ENCODE measurements around the gene OLIG1.

Gene OLIG1, protein sequence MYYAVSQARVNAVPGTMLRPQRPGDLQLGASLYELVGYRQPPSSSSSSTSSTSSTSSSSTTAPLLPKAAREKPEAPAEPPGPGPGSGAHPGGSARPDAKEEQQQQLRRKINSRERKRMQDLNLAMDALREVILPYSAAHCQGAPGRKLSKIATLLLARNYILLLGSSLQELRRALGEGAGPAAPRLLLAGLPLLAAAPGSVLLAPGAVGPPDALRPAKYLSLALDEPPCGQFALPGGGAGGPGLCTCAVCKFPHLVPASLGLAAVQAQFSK

DNA sequence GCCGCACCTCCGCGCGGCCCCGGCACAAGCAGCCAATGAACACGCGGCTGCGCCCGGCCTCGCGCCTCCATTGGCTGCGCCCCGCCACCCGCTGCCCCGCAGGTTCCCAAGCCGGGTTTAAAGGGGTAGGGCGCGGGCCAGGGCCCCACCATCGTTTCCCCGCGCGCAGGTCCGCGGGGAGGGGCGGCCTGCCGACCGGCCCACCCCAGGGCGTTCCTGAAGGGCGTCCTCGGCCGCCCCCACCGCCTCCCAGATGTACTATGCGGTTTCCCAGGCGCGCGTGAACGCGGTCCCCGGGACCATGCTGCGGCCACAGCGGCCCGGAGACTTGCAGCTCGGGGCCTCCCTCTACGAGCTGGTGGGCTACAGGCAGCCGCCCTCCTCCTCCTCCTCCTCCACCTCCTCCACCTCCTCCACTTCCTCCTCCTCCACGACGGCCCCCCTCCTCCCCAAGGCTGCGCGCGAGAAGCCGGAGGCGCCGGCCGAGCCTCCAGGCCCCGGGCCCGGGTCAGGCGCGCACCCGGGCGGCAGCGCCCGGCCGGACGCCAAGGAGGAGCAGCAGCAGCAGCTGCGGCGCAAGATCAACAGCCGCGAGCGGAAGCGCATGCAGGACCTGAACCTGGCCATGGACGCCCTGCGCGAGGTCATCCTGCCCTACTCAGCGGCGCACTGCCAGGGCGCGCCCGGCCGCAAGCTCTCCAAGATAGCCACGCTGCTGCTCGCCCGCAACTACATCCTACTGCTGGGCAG lies at the start of gene OLIG1:
TSS of gene OLIG1 (plus strand) at position 148 of the 750 bp plus-strand sequence. CDS start at position 254, 106 bp downstream.
- peak; percentile 40 for DNase-seq

DNA sequence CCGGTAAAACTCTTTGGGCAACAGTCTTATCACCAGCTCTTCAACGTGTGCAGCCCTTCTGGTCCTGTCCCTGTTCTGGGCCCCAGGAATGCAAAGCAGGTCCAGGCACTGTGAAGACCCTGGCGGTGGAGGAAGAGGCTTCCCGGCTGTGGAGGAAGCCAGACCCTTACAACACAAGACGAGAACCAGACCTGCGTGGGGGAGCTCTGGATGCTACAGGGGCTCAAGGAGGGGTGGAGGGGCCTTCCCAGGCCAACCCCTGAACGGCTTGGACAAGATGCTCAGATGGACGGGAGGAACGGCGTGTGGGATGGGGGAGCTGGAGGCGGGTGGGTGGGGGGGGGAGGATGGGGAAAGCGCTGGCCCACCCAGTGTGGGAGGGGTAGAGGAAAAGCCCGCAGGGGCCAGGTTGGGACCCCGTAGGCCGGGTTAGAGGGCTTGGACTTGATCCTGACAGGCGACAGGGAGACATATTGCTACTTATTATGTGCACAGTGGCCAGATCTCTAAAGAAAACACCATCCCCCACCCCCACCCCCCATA lies 49.3 kb upstream of the OLIG1 start:
- no peak for DNase-seq

DNA sequence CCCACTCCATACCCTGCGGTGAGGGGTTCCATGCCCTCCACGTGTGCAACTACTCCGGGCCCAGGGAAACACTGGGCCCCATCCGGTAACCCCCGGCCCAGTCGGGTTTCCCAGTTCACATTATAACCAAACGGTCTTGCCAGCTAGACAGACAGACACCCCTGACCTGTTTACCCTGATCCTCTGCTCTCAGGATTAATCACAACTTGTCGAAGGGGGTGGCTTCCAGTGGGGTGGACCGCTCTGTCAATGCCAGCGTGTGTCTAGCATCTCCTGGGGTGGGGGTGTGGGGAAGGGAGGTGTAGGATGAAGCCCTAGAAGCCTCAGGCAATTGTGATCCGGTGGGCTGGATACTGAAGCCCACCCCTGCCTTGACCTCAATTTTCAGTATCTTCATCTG lies 48.8 kb upstream of the OLIG1 start:
- no peak for DNase-seq

DNA sequence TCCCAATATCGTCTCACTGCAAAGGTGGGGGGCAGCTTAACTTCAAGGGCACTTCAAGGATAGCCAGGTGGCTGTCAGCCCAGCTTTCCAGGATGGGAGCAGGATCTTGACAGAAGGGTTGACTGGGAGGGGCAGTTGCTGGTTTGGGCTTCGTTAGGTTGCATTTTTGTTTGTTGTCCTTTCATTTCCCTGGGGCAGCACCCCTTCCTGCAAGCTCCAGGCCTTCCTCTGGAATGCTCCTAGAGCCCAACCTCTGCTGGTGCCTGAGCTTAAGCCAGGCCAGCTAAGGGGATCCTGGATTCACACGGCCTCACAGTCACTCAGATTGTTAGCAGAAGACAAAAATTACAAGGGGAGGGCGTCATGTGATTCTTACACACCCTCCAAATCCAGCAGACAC lies 48.3 kb upstream of the OLIG1 start:
- no peak for DNase-seq

DNA sequence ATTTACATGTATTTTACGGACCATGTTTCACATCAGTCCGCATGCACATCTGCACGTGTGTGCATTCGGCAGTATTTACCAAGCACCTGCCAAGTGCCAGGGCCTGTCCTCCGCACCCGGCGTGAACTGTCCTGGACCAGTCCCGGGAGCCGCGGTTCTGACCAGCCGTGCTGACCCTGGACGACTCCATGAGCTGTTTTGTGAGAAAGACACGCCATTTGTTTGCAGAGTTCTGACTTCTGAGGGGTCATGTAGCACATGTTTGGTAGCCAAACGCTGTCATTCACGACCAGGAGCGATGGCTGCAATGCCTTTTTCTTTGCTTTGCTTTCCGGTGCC lies 47.5 kb upstream of the OLIG1 start:
- no peak for DNase-seq

DNA sequence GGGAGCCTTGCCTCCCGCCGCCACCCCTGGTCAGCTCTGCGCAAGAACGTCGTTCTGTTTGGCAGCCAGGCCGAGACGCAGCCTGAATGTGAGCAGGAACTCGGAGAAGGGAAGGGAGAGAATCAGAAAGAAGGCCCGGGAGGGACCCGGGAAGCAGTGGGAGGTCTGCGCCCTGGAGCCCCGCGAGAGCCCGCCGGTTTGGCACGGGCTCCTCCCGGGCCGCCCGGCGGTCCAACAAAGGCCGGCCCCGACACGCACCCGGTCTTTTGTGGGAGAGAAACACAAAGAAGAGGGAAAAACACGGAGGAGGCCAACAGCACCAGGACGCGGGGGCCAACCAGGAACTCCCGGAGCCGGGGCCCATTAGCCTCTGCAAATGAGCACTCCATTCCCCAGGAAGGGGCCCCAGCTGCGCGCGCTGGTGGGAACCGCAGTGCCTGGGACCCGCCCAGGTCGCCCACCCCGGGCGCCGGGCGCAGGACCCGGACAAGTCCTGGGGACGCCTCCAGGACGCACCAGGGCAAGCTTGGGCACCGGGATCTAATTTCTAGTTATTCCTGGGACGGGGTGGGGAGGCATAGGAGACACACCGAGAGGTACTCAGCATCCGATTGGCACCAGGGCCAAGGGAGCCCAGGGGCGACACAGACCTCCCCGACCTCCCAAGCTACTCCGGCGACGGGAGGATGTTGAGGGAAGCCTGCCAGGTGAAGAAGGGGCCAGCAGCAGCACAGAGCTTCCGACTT lies 46.9 kb upstream of the OLIG1 start:
- no peak for DNase-seq

DNA sequence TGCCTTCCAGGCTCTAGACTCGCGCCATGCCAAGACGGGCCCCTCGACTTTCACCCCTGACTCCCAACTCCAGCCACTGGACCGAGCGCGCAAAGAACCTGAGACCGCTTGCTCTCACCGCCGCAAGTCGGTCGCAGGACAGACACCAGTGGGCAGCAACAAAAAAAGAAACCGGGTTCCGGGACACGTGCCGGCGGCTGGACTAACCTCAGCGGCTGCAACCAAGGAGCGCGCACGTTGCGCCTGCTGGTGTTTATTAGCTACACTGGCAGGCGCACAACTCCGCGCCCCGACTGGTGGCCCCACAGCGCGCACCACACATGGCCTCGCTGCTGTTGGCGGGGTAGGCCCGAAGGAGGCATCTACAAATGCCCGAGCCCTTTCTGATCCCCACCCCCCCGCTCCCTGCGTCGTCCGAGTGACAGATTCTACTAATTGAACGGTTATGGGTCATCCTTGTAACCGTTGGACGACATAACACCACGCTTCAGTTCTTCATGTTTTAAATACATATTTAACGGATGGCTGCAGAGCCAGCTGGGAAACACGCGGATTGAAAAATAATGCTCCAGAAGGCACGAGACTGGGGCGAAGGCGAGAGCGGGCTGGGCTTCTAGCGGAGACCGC lies 46.3 kb upstream of the OLIG1 start:
- DNase-seq = no peak

DNA sequence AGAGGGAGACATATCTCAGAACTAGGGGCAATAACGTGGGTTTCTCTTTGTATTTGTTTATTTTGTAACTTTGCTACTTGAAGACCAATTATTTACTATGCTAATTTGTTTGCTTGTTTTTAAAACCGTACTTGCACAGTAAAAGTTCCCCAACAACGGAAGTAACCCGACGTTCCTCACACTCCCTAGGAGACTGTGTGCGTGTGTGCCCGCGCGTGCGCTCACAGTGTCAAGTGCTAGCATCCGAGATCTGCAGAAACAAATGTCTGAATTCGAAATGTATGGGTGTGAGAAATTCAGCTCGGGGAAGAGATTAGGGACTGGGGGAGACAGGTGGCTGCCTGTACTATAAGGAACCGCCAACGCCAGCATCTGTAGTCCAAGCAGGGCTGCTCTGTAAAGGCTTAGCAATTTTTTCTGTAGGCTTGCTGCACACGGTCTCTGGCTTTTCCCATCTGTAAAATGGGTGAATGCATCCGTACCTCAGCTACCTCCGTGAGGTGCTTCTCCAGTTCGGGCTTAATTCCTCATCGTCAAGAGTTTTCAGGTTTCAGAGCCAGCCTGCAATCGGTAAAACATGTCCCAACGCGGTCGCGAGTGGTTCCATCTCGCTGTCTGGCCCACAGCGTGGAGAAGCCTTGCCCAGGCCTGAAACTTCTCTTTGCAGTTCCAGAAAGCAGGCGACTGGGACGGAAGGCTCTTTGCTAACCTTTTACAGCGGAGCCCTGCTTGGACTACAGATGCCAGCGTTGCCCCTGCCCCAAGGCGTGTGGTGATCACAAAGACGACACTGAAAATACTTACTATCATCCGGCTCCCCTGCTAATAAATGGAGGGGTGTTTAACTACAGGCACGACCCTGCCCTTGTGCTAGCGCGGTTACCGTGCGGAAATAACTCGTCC lies 45.5 kb upstream of the OLIG1 start:
- no peak for DNase-seq

DNA sequence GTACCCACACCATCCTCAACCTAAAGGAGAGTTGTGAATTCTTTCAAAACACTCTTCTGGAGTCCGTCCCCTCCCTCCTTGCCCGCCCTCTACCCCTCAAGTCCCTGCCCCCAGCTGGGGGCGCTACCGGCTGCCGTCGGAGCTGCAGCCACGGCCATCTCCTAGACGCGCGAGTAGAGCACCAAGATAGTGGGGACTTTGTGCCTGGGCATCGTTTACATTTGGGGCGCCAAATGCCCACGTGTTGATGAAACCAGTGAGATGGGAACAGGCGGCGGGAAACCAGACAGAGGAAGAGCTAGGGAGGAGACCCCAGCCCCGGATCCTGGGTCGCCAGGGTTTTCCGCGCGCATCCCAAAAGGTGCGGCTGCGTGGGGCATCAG lies 44.8 kb upstream of the OLIG1 start:
- no peak for DNase-seq

DNA sequence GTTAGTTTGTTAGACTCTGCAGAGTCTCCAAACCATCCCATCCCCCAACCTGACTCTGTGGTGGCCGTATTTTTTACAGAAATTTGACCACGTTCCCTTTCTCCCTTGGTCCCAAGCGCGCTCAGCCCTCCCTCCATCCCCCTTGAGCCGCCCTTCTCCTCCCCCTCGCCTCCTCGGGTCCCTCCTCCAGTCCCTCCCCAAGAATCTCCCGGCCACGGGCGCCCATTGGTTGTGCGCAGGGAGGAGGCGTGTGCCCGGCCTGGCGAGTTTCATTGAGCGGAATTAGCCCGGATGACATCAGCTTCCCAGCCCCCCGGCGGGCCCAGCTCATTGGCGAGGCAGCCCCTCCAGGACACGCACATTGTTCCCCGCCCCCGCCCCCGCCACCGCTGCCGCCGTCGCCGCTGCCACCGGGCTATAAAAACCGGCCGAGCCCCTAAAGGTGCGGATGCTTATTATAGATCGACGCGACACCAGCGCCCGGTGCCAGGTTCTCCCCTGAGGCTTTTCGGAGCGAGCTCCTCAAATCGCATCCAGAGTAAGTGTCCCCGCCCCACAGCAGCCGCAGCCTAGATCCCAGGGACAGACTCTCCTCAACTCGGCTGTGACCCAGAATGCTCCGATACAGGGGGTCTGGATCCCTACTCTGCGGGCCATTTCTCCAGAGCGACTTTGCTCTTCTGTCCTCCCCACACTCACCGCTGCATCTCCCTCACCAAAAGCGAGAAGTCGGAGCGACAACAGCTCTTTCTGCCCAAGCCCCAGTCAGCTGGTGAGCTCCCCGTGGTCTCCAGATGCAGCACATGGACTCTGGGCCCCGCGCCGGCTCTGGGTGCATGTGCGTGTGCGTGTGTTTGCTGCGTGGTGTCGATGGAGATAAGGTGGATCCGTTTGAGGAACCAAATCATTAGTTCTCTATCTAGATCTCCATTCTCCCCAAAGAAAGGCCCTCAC lies 44.2 kb upstream of the OLIG1 start, which contains the start of gene OLIG2:
TSS of gene OLIG2 (plus strand) at position 447 of the 954 bp plus-strand sequence. CDS start 928 bp downstream, outside the sequence.
- DNase-seq = no peak

DNA sequence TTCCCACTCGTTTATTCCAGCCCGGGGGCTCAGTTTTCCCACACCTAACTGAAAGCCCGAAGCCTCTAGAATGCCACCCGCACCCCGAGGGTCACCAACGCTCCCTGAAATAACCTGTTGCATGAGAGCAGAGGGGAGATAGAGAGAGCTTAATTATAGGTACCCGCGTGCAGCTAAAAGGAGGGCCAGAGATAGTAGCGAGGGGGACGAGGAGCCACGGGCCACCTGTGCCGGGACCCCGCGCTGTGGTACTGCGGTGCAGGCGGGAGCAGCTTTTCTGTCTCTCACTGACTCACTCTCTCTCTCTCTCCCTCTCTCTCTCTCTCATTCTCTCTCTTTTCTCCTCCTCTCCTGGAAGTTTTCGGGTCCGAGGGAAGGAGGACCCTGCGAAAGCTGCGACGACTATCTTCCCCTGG lies 43.5 kb upstream of the OLIG1 start:
- DNase-seq = no peak

DNA sequence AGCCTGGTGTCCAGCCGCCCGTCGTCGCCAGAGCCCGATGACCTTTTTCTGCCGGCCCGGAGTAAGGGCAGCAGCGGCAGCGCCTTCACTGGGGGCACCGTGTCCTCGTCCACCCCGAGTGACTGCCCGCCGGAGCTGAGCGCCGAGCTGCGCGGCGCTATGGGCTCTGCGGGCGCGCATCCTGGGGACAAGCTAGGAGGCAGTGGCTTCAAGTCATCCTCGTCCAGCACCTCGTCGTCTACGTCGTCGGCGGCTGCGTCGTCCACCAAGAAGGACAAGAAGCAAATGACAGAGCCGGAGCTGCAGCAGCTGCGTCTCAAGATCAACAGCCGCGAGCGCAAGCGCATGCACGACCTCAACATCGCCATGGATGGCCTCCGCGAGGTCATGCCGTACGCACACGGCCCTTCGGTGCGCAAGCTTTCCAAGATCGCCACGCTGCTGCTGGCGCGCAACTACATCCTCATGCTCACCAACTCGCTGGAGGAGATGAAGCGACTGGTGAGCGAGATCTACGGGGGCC lies 43.0 kb upstream of the OLIG1 start:
- no peak for DNase-seq

DNA sequence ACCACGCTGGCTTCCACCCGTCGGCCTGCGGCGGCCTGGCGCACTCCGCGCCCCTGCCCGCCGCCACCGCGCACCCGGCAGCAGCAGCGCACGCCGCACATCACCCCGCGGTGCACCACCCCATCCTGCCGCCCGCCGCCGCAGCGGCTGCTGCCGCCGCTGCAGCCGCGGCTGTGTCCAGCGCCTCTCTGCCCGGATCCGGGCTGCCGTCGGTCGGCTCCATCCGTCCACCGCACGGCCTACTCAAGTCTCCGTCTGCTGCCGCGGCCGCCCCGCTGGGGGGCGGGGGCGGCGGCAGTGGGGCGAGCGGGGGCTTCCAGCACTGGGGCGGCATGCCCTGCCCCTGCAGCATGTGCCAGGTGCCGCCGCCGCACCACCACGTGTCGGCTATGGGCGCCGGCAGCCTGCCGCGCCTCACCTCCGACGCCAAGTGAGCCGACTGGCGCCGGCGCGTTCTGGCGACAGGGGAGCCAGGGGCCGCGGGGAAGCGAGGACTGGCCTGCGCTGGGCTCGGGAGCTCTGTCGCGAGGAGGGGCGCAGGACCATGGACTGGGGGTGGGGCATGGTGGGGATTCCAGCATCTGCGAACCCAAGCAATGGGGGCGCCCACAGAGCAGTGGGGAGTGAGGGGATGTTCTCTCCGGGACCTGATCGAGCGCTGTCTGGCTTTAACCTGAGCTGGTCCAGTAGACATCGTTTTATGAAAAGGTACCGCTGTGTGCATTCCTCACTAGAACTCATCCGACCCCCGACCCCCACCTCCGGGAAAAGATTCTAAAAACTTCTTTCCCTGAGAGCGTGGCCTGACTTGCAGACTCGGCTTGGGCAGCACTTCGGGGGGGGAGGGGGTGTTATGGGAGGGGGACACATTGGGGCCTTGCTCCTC lies 42.3 kb upstream of the OLIG1 start:
- DNase-seq = no peak

DNA sequence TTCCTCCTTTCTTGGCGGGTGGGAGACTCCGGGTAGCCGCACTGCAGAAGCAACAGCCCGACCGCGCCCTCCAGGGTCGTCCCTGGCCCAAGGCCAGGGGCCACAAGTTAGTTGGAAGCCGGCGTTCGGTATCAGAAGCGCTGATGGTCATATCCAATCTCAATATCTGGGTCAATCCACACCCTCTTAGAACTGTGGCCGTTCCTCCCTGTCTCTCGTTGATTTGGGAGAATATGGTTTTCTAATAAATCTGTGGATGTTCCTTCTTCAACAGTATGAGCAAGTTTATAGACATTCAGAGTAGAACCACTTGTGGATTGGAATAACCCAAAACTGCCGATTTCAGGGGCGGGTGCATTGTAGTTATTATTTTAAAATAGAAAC lies 41.7 kb upstream of the OLIG1 start:
- no peak for DNase-seq

DNA sequence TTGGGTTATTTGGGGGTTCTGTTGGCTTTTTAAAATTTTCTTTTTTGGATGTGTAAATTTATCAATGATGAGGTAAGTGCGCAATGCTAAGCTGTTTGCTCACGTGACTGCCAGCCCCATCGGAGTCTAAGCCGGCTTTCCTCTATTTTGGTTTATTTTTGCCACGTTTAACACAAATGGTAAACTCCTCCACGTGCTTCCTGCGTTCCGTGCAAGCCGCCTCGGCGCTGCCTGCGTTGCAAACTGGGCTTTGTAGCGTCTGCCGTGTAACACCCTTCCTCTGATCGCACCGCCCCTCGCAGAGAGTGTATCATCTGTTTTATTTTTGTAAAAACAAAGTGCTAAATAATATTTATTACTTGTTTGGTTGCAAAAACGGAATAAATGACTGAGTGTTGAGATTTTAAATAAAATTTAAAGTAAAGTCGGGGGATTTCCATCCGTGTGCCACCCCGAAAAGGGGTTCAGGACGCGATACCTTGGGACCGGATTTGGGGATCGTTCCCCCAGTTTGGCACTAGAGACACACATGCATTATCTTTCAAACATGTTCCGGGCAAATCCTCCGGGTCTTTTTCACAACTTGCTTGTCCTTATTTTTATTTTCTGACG lies 41.1 kb upstream of the OLIG1 start:
- no peak for DNase-seq

DNA sequence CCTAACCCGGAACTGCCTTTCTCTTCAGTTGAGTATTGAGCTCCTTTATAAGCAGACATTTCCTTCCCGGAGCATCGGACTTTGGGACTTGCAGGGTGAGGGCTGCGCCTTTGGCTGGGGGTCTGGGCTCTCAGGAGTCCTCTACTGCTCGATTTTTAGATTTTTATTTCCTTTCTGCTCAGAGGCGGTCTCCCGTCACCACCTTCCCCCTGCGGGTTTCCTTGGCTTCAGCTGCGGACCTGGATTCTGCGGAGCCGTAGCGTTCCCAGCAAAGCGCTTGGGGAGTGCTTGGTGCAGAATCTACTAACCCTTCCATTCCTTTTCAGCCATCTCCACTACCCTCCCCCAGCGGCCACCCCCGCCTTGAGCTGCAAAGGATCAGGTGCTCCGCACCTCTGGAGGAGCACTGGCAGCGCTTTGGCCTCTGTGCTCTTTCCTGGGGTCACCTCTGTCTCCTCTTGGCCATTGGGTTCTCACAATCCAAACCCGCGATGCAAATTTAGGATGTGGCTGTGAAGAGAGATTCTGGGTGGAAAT lies 40.5 kb upstream of the OLIG1 start:
- DNase-seq = no peak

DNA sequence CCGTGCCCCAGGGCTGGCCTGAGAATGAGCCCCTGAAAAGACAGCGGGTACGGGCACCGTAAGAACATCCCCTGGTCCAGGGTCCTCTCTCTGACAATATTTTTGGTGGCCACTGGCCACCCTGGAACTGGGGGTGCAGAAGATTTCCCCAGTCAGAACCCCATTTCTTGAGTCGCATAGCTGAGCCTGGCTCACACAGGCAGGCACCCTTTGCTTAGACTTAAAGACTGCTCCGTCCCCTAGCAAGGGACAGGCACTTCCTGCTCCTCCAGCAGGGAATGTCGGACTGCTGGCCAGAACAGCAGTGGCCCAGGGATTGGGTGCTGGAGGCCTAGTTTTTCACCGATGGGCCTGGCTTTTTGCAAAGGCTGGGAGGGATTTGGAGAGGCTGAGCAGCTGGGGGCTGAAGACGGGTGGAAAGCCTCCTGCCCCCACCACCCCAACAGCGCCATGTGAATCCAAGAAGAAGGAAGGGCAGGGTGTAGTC lies 39.9 kb upstream of the OLIG1 start:
- DNase-seq = no peak

DNA sequence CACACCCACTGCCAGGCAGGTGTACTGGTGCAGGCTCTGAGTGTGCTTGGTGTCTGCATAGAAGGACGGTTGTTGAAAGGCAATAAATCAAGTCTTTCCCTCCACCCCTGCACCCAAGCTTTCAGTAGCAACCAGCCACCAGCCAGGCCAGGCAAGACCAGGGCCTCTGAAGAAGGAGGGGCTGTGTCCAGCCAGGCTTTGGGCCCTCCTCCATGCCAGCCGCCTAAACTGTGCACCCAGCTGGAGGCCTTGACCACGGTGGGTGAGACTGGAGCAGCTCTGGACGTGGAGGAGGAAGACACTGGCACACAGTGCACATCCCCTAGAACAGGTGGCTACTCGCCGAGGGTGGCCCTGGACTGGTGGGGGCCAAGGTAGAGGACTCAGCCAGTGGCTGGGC lies 39.3 kb upstream of the OLIG1 start:
- DNase-seq = no peak
